ENCODE results near the gene LRBA. TPM values are rescaled to one million over a fixed set of nuclear protein-coding genes. Genes with fewer than 3 reads are reported as not detected.

Gene LRBA
- polyA plus RNA-seq, 3 donors: 6.4 to 12.9 (median 10.3) TPM

DNA sequence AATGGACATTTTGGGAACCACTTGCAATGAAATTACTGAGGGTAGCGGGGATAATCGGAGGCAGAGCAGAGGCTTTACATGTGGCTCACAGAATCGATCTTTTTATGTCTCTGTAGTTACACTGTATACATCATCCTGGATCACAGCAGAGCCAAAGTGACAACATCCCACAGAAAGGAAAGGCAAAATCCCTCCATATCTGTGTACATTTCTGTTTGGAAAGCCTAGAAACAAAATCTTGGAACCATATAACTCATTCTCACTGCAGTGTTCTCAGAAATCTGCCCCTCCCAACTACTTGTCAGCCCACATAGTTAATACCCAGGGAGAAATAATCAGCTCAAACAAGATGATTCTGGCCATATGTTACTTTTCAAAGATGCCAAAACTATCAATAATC lies 725.2 kb downstream of the LRBA start:
- no peak overlapping the region for H3K27ac ChIP-seq (ENCODE audit: low read depth, low read length)
- 79 to 90% (median 87%) methylated on average over 3 of the region's 3 CpGs for WGBS, 3 donors

- H3K27ac ChIP-seq (ENCODE audit: low read depth, low read length): no peak overlapping the region
- WGBS, 3 donors: 67 to 88% (median 71%) methylated on average over 2 of the region's 2 CpGs
Observed at GRCh38 chr4:150289198-150289597, 725.9 kb downstream of the LRBA start.

DNA sequence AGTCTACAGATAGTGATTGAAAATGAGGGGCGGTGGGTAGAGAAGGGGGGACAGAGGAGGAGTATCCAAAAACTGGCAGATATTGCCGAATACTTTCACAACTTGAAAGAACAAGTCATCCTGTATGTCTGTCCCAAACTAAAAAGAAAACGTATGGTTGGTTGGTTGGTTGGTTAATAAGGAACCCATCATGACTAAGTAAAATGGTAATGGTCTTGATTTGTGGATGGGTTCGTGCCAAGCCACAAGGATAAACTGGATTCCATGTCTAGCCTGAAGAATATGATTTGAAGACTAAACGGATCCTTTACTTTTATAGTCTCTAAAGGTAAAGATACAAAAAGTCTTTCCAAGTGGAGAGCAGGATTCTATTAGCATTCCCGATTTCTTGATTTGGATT lies 728.4 kb downstream of the LRBA start:
- no peak overlapping the region for H3K27ac ChIP-seq (ENCODE audit: low read depth, low read length)
- WGBS, 3 donors: 80 to 88% (median 86%) methylated on average over 6 of the region's 6 CpGs

- WGBS, 3 donors: 84 to 93% (median 85%) methylated on average over 1 of the region's 1 CpG
- H3K27ac ChIP-seq (ENCODE audit: low read depth, low read length): no peak overlapping the region
Observed at GRCh38 chr4:150283689-150284088, 731.4 kb downstream of the LRBA start.

DNA sequence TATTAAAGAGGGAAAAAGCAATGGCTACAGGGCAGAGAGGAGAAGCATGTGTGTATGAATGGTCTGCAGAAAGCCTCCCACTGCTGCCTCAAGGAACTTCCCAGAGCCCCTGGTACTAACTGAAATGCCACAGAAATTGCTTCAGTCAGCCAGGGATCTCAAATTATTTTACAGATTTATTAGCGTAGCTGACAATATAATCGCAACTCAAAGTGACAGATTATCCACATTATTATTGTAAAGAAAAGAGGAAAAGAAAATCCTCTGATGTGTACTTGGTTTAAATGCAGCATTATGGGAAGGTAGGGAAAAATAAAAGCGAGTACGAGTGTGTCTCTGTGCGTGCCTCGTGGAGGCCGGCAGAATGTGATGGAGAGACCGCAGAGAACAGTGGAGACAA lies 734.1 kb downstream of the LRBA start:
- WGBS, 3 donors: 96 to 97% (median 97%) methylated on average over 8 of the region's 8 CpGs

GRCh38 chr4:150280081-150280895 lies 734.8 kb downstream of the LRBA start:
- no peak overlapping the region for H3K27ac ChIP-seq (ENCODE audit: low read depth, low read length)
- 64 to 87% (median 68%) methylated on average over 9 of the region's 9 CpGs for WGBS, 3 donors

More for the DNA sequence above, 734.1 kb downstream of the LRBA start:
- H3K27ac ChIP-seq (ENCODE audit: low read depth, low read length): no peak overlapping the region

GRCh38 chr4:150278206-150278605 lies 736.9 kb downstream of the LRBA start:
- WGBS, 3 donors: 86 to 91% (median 88%) methylated on average over 2 of the region's 2 CpGs
- H3K27ac ChIP-seq (ENCODE audit: low read depth, low read length): no peak overlapping the region

- no peak overlapping the region for H3K27ac ChIP-seq (ENCODE audit: low read depth, low read length)
- 92 to 100% (median 97%) methylated on average over 1 of the region's 1 CpG for WGBS, 3 donors
Observed at GRCh38 chr4:150268444-150268843, 746.6 kb downstream of the LRBA start.

GRCh38 chr4:150265806-150266205 lies 749.3 kb downstream of the LRBA start:
- WGBS, 3 donors: 100% methylated on average over 1 of the region's 1 CpG
- no peak overlapping the region for H3K27ac ChIP-seq (ENCODE audit: low read depth, low read length)

DNA sequence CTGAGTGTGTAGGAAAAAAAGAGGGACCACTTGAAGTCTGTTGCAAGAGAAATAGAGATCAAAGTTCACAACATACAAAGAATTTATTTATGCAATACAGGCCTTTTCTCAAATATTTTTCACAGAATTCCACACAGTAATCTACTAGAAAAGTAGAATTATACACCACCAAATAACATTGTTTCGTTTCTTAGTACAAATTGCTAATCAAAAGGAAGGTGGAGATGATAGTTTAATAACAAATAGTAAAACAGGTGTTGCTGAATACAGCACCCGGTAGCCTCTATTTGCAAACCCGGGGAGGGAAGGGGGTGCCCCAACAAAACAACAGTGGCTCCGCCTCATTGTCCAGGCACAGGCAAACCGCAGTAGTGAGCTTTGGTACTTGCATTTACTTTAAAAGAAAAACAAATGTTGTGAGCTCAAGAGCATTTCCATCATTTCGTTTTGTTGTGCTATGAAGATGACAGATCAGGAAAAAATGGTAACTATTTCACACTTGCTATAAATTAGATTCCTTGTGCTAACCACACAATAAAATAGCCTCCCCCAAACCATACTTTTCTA lies 750.4 kb downstream of the LRBA start:
- no peak overlapping the region for H3K27ac ChIP-seq (ENCODE audit: low read depth, low read length)
- WGBS, 3 donors: 78 to 93% (median 90%) methylated on average over 6 of the region's 6 CpGs

GRCh38 chr4:150262611-150263010 lies 752.5 kb downstream of the LRBA start:
- WGBS, 3 donors: 90 to 95% (median 91%) methylated on average over 6 of the region's 6 CpGs
- no peak overlapping the region for H3K27ac ChIP-seq (ENCODE audit: low read depth, low read length)

GRCh38 chr4:150261571-150261970 lies 753.5 kb downstream of the LRBA start:
- H3K27ac ChIP-seq (ENCODE audit: low read depth, low read length): no peak overlapping the region
- 87 to 94% (median 88%) methylated on average over 2 of the region's 2 CpGs for WGBS, 3 donors

DNA sequence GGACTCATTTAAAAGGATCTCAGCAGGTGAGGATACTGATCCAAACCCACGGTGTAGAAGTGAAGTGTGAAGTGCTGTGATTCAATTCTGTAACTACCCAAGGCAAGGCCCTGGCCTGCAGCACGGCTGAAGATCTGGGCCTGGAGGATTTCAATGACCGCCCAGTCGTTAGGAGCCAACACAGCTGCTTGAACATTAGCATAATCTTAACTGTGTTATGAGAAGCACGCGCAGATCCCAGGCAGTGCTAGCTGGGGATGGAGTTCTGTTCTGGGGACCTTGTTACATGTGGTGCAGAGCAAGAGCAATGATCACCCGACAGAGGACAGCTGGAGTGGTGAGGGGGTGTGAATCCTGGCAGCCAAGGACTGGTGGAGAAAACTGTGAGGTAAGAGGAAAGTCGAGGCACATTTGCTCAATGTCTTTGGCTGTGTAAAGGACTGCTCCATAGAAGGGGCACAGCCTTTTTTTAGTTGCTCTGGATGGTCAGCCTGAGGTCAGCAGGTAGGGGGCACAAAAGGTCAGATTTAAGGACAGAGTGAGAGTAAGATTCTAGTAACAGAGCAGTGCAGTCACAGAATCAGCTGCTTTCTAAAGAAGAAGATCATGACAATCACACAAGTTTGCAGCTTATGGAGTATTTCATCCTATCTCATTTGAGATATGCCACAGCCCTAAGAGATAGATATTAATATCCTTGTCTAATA lies 755.1 kb downstream of the LRBA start:
- 62 to 80% (median 79%) methylated on average over 8 of the region's 8 CpGs for WGBS, 3 donors
- H3K27ac ChIP-seq (ENCODE audit: low read depth, low read length): no peak overlapping the region

- H3K27ac ChIP-seq (ENCODE audit: low read depth, low read length): no peak overlapping the region
- 90 to 93% (median 93%) methylated on average over 6 of the region's 6 CpGs for WGBS, 3 donors
Observed at GRCh38 chr4:150258569-150258968, 756.5 kb downstream of the LRBA start.

DNA sequence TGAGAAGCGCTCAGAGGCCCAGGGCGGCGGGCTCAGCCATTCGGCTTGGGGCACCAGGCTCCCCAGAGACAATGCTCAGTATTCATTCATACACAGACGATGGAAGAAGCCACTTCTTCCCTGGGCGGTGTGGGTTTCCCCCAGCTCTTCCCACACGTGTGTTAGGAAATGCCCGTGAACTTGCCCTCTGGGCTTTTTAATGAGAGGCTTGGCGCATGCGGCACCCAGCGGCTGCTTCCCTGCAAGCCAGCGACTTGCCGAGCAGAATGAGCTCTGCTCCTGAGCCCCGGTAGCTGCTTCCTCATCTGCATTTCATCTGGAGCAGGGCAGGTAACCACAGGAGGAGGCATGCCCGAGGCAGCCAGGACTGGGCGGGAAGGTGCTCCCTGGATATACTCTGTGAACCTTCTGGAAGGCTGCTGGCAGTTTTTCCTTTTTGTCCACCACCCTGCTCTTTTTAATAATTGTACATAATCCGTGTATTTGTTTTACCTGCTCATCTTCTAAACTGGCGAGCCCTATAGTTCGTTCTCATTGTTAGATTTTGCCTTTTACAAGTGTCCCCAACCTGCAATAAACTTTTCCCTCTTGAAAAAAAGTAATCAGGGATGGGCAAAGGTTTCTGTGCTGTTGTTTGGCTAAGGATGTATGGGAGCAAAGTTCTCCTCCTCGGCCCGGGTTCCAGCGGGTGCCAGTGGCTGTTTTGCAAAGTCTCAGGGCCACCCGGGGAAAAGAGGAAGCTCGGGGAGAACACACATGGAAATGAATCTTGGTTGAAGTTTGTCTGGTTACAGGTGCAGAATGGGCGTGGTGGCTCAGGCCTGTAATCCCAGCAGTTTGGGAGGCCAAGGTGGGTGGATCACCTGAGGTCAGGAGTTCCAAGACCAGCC lies 758.0 kb downstream of the LRBA start:
- 83 to 84% (median 84%) methylated on average over 25 of the region's 25 CpGs for WGBS, 3 donors
- H3K27ac ChIP-seq (ENCODE audit: low read depth, low read length): no peak overlapping the region

DNA sequence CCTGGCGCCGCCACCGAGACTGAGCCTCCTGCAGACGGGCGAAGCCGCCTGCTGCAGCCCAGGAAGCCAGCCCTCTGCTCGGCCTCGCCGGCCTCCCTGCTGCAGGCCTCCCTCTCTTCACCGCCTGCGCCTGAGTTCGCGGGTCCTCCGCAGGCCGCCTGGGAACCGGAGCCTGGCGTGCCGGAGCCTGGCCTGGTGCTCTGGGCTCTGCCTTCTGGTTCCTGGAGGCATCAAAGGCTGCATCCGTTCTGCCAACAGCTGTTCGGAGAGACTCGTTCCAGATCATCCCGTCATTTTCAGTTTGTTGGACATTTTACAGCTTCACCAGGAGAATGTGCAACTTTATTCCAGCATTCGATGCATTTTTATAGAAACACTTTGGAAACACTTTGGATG lies 758.9 kb downstream of the LRBA start:
- 94 to 95% (median 95%) methylated on average over 20 to 23 of the region's 23 CpGs for WGBS, 3 donors
- H3K27ac ChIP-seq (ENCODE audit: low read depth, low read length): no peak overlapping the region

- H3K27ac ChIP-seq (ENCODE audit: low read depth, low read length): no peak overlapping the region
- 79 to 90% (median 80%) methylated on average over 11 to 16 of the region's 16 CpGs for WGBS, 3 donors
Observed at GRCh38 chr4:150255610-150256224, 759.4 kb downstream of the LRBA start.

- H3K27ac ChIP-seq (ENCODE audit: low read depth, low read length): no peak overlapping the region
- WGBS, 3 donors: 86 to 91% (median 86%) methylated on average over 18 of the region's 18 CpGs
Observed at GRCh38 chr4:150253965-150254630, 761.0 kb downstream of the LRBA start.
